ENCODE results near the gene RAD51B. TPM values are rescaled to one million over a fixed set of nuclear protein-coding genes. Genes with fewer than 3 reads are reported as not detected.

RAD51B gene
- total and polyA plus RNA-seq, 4 donors: 2.5 to 95.0 (median 9.6) TPM

- H3K27me3 ChIP-seq (ENCODE audit: control insufficient read depth in 3 of 3, insufficient read depth in 3 of 3, low read length in 2 of 3): no peaks in the 10 kb centered on the region
- WGBS, 2 donors: 37 to 56% methylated on average over 4 of the region's 4 CpGs
- H3K36me3 ChIP-seq (ENCODE audit: control insufficient read depth in 4 of 4, insufficient read depth in 4 of 4, low read length in 4 of 4): no peaks in the 10 kb centered on the region
- peak overlapping the region in 1 of 2 donors; percentile 56 for H3K27ac ChIP-seq (ENCODE audit: low read depth in 1 of 2, low read length in 1 of 2)
- ATAC-seq (ENCODE audit: insufficient read depth, low FRiP score) (no peak), DNase-seq (peak; percentile 27 to 94 (median 91))
- no peaks in the 10 kb centered on the region for H3K9me3 ChIP-seq (ENCODE audit: control insufficient read depth in 4 of 4, insufficient read depth in 3 of 4, low read length in 3 of 4)
- peak overlapping the region in 1 of 2 donors; percentile 53 for H3K9ac ChIP-seq (ENCODE audit: insufficient read depth in 1 of 2, low read length in 2 of 2)
- TF ChIP-seq CTCF (IDR thresholded peaks at IDR 0.05; ENCODE audit: control extremely low read depth, extremely low read depth): no peak
- H3K4me1 ChIP-seq (ENCODE audit: control insufficient read depth in 5 of 5, insufficient read depth in 5 of 5, low read length in 5 of 5): peaks cover 0 to 62% (median 25%) of the 10 kb centered on the region in 5 donors
- no peak overlapping the region for H3K4me3 ChIP-seq
Observed at GRCh38 chr14:67940486-67941455, 121.2 kb downstream of the RAD51B start.

GRCh38 chr14:67941456-67942018 is 122.0 kb downstream of the RAD51B start:
- peak overlapping the region; percentile 43 to 56 for H3K27ac ChIP-seq (ENCODE audit: low read depth in 1 of 2, low read length in 1 of 2)
- DNase-seq (peak; percentile 34 to 79 (median 79)), ATAC-seq (ENCODE audit: insufficient read depth, low FRiP score) (no peak)
- H3K4me3 ChIP-seq: no peak overlapping the region
- no peaks in the 10 kb centered on the region for H3K9me3 ChIP-seq (ENCODE audit: control insufficient read depth in 4 of 4, insufficient read depth in 3 of 4, low read length in 3 of 4)
- H3K36me3 ChIP-seq (ENCODE audit: control insufficient read depth in 4 of 4, insufficient read depth in 4 of 4, low read length in 4 of 4): no peaks in the 10 kb centered on the region
- no peak for TF ChIP-seq CTCF (IDR thresholded peaks at IDR 0.05; ENCODE audit: control extremely low read depth, extremely low read depth)
- H3K9ac ChIP-seq (ENCODE audit: insufficient read depth in 1 of 2, low read length in 2 of 2): peak overlapping the region in 1 of 2 donors; percentile 53
- 41 to 42% methylated on average over 1 of the region's 1 CpG for WGBS, 2 donors
- no peaks in the 10 kb centered on the region for H3K27me3 ChIP-seq (ENCODE audit: control insufficient read depth in 3 of 3, insufficient read depth in 3 of 3, low read length in 2 of 3)
- peaks cover 0 to 62% (median 25%) of the 10 kb centered on the region in 5 donors for H3K4me1 ChIP-seq (ENCODE audit: control insufficient read depth in 5 of 5, insufficient read depth in 5 of 5, low read length in 5 of 5)

GRCh38 chr14:67942080-67942710 is 122.6 kb downstream of the RAD51B start:
- no peaks in the 10 kb centered on the region for H3K36me3 ChIP-seq (ENCODE audit: control insufficient read depth in 4 of 4, insufficient read depth in 4 of 4, low read length in 4 of 4)
- H3K9ac ChIP-seq (ENCODE audit: insufficient read depth in 1 of 2, low read length in 2 of 2): peak overlapping the region in 1 of 2 donors; percentile 53
- H3K27me3 ChIP-seq (ENCODE audit: control insufficient read depth in 3 of 3, insufficient read depth in 3 of 3, low read length in 2 of 3): no peaks in the 10 kb centered on the region
- TF ChIP-seq CTCF (IDR thresholded peaks at IDR 0.05; ENCODE audit: control extremely low read depth, extremely low read depth): no peak
- H3K4me3 ChIP-seq: no peak overlapping the region
- H3K27ac ChIP-seq (ENCODE audit: low read depth in 1 of 2, low read length in 1 of 2): no peak overlapping the region
- H3K4me1 ChIP-seq (ENCODE audit: control insufficient read depth in 5 of 5, insufficient read depth in 5 of 5, low read length in 5 of 5): peaks cover 0 to 65% (median 25%) of the 10 kb centered on the region in 5 donors
- DNase-seq: peak in 2 of 3 donors; percentile 86 to 89
- WGBS, 2 donors: 57 to 67% methylated on average over 4 of the region's 4 CpGs
- no peak for ATAC-seq (ENCODE audit: insufficient read depth, low FRiP score)
- H3K9me3 ChIP-seq (ENCODE audit: control insufficient read depth in 4 of 4, insufficient read depth in 3 of 4, low read length in 3 of 4): no peaks in the 10 kb centered on the region
